GM19452 (cell line): ENCODE results near the gene KLHL26.
"Not testable (repeated sequence)": the region's sequence is repeated elsewhere in the genome, so short reads cannot be mapped to it uniquely, and the experiment has no call there.

ENCODE experiments used
- ATAC-seq: cut with Tn5 transposase; IDR thresholded peaks from one replicate; pipeline ENCODE4 v1.9.1; 2021; ENCODE audit not compliant: unreplicated experiment

Gene KLHL26, protein sequence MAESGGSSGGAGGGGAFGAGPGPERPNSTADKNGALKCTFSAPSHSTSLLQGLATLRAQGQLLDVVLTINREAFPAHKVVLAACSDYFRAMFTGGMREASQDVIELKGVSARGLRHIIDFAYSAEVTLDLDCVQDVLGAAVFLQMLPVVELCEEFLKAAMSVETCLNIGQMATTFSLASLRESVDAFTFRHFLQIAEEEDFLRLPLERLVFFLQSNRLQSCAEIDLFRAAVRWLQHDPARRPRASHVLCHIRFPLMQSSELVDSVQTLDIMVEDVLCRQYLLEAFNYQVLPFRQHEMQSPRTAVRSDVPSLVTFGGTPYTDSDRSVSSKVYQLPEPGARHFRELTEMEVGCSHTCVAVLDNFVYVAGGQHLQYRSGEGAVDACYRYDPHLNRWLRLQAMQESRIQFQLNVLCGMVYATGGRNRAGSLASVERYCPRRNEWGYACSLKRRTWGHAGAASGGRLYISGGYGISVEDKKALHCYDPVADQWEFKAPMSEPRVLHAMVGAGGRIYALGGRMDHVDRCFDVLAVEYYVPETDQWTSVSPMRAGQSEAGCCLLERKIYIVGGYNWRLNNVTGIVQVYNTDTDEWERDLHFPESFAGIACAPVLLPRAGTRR

DNA sequence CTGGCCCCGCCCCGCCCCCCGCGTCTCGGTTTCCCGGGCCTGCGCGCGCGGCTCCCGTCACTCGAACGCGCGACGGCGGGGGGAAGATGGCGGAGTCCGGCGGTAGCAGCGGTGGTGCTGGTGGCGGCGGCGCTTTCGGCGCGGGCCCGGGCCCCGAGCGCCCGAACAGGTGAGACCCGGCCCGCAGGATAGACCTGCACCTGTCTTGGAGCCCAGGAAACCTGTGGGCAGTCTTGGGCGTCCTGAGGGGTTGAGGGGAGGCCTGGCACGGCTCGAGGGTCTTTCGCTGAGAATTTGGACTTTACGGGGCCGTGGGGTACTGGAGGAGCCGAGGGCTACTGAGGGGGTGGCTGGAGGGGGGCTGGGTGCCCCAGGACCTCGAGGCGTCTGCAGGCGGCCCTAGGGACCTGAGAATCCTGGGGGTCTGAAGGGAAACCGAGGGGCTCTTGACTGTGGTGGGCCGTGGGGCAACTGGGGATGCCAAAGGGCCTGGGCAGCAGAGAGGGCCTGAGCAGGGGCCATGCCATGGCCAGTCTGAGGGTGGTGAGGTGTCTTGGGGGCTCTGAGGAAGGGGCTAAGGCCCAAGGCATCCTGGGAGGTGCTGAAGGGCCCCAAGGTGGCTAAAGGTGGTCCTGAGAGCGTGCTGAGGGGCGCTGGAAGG, at the start of gene KLHL26:
Gene KLHL26, plus strand, starts transcription at position 60 of the 661 bp plus-strand sequence. Its CDS starts 27 bp downstream, at position 87.
- ATAC-seq = no peak

DNA sequence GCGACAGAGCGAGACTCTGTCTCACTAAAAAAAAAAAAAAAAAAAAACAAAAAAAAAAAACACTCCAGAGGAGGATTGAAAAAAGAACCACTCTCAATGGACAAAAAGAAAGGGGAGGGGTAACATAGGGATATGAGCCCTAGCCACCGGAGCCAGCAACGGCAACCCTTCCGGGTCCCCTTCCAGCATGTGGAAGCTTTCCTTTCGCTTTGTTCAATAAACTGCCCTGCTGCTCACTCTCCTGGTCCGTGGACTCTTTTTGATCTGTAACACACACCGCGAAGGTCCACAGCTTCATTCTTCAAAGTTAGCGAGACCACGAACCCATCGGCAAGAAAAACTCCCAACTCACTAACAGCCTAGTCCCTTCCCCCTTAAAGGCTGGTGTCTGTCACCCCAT, 49.3 kb upstream of the KLHL26 start:
- no peak for ATAC-seq

DNA sequence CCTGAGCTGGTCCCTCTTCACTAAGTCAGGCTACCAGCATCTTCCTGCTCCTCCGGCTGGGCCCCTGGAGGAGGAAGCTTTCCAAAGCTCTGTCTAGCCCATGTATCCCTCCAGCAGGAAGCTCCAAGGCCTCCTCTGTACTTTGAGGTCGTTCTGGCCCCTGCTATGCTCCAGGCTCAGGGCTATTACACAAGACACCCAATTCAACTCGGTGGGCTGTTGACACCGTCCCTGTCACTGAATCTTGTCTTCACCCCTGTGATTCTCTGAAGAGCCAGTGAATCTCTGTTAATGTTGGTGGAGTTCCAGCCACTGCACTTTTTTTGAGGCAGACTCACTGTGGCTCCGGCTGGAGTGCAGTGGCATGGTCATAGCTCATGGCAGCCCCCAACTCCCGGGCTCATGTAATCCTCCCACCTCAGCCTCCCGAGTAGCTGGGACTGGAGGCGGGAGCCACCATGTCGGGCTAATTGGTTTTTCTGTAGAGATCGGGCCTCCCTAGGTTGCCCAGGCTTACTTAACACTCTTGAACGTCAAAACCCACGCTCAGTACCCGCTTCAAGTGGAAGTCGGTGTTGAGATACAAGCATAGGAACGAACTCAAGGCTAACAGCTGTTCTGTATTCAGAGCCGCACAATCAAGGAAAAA, 48.7 kb upstream of the KLHL26 start:
- ATAC-seq = no peak

DNA sequence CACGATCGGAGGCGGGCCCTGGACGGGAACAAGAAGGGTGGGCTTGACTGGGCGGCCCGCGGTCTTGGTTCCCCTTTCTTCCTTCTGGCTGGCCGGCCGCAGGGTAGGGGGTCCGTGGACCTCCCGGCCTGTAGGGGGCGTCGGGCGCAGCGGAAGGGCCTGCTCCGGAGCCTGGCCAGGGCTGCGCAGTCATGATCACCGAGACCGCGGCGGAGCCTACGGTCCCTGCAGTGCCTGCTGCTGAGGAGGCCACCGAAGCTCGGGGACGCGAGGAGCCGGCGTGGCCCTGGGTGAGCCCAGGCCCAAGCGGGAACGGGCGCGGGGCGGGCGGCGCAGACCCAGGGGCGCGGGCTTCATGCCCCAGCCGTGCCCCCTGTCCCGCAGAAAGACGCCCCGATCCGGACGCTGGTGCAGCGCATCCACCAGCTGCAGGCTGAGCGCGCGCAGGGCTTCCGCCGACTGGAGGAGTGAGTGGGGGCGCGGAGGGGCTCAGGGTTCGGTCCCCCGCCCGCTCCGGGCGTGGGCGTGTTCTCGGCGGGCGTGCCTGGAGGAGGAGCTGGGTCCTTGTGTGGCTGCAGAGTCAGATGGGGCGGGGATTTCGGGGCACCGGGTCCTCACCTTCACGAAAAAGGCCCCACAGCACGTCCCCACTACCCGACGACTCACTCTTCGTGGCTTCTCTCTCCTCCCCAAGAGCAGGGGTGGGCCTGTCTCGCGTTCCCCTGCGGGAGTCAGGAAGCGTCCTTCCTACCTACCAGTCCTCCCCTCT, 48.0 kb upstream of the KLHL26 start, which contains the start of gene REX1BD:
Gene REX1BD, plus strand, starts transcription at position 188 of the 769 bp plus-strand sequence. Its CDS starts 4 bp downstream, at position 192.
- peak; percentile 78 for ATAC-seq

DNA sequence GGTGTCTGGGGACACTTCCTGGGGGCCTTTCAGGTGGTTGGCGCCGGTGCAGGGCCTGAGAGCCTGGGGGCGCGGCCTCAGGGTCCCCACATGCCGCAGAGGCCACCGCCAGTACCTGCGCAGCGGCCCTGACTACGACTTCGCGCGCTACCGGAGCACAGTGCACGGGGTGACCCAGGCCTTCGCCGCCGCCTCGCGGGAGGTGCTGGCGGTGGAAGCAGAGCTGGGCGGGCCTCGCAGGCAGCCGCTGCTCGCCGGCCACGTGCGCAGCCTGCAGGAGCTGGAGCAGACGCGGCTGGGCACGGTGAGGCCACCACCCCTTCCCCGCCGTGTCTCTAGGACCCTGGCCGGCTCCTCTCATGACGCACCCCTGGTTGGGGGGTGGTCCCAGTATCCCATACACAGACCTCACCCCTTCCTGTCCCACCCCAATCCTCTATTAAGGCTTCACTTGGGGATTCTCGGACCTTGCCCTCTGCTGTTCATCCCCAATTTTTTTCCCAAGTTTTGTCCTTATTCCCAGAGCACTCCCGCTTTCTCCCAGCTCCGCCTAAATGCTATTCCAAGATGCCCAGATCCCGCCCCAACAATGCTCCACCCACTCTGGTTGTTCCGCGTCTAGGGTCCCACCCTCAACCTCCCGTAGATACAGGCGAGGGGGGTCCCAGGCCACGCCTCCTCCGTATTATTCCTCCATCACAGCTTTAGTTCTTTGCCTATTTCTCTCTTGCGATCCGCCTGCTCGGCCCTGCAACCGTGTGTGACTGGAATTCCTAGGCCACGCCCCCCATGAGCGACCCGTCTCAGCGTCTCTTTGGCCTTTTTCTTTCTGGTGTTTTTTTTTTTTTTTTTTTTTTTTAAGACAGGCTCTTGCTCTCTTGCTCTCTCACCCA, 47.2 kb upstream of the KLHL26 start:
- ATAC-seq = peak; percentile 41

DNA sequence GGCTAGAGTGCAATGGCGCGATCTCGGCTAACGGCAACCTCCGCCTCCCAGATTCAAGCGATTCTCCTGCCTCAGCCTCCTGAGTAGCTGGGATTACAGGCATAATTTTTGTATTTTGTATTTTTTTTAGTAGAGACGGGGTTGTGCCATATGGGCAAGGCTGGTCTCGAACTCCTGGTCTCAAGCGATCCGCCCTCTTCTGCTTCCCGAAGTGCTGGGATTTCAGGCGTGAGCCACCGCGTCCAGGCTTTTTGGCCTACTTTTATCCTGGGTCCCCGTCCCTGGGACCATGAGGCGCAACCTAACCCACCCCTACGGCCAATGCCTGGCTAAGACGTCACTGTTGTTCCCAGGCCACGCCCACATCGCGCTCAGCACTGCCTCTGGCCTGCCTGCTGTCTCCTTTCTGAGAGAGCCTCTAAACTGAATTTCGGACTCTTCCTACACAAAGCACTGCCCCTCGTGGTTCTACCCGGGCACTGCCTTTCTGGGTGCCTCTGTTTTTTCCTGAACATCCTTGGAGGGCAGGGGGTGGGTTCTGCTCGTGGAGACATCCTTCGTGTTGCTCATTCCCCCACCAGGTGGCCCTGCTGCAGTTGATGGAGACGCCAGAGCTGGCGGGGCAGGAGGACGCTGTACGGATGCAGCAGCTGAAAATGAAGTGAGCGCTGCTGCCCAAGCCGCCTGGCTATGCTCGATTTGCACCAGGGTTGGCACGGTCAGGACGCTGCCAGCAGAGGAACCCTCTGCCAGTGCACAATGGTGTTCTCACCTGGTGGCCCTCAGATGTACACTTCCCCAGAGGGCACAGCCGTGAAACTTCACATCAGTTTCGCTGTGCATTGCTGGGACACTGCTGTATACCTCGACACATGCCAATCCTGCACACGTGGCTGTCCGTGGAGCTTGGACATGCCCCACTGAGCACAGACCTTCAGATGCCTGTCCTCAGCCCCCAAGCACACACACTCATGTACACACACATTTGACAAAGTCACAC, 46.3 kb upstream of the KLHL26 start:
- no peak for ATAC-seq

DNA sequence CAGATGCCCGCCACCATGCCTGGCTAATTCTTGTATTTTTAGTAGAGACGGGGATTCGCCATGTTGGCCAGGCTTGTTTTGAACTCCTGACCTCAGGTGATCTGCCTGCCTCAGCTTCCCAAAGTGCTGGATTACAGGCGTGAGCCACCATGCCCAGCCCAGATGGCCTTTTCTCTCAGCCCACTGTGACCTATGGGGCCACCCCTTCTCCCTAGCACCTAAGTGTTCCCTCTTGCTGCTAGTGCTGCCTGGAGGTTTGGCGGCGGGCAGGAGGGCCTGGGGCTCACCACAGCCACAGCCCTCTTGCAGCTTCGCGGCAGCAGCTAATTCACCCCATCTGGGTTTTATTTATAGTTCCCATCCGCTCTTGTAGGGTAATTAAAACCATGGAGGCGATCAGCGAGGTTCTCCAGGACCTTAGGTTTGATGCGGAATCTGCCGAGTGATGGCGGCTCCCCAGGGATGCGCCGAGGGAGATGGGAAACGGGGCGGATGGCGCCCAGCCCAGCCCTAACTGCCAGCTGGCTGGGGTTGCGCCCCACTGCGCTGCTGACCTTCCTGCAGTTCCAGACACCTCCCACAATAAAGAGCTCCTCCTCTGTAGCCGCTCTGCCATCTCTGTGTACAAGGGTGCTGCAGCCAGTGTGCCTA, 45.0 kb upstream of the KLHL26 start:
- no peak for ATAC-seq

DNA sequence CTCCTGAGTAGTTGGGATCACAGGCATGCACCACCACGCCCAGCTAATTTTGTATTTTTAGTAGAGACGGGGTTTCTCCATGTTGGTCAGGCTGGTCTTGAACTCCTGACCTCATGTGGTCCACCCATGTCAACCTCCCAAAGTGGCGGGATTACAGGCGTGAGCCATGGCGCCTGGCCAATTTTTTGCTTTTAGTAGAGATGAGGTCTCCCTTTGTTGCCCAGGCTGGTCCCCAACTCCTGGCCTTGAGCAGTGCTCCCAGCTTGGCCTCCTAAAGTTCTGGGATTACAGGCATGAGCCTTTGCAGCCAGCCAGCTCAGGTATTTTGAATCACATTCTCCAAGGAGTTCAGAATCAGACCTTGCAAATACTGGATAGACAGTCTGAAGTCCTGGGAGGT, 44.1 kb upstream of the KLHL26 start:
- not testable (repeated sequence) for ATAC-seq

DNA sequence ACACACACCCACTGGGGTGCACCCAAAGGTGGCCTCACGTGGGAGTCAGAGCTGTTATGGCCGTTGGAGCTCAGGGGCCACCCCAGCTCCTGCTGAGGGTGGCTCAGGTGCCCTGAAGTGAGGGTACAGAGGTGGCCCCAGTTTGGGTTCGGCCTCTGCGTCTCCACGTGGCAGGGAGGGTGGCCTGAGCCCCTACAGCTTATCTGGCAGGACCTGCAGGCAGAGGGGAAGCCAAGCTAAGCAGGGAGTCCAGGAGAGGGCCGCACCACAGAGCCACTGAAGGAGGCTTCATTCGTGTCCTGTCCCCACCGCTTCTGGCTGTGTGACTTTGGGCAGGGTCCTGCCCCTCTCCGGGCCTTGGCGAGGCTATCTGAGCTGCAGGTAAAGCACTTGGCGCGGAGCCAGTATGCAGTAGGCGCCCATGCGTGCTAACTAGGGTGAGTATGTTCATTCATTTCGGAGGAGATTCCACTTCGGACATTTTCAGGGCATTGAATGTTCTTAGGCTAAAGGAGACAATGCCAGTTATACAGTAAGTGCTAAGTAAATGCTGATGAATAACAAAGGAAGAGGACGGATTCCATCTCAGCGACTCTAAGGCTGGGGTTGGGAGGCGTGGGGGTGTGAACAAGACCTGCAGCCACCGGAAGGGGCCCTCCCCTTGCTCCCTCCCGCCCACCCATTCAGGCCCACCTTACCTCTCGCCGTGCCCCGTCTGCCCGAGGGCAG, 43.3 kb upstream of the KLHL26 start:
- ATAC-seq = no peak

DNA sequence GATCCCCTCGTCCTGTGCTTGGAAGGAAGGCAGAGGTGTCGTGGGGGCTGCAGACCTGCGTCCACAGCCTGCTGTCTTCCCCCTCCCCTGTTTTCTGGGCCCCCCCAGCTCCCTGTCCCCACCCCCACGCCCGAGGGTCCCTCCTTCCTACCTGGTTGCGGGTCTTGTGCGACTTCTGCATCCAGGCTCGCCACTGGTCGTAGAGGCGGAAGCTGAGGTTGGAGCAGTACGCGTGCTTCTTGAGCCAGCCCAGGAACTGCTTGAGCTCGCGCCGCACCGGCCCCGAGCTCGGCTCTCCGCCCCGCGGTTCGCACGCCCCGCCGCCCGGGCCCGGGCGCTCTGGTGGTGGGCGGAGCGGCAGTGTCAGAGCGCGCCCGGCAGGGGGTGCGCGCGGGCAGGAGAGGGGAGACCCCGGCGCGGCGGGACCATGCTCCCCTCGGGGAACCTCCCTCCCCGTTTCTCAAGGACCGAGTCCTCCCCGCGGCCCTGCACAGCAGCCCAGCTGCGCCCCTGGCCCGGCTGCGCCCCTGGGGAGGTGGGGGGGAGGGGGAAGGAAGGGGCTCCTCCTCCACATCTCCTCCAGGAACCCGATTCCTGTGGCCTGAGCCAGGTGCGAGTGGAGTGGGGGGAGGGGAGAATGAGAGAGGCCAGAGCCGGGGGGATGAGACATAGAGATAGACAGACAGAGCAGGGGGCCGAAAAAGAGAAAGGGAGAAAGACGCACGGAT, 42.6 kb upstream of the KLHL26 start:
- no peak for ATAC-seq

DNA sequence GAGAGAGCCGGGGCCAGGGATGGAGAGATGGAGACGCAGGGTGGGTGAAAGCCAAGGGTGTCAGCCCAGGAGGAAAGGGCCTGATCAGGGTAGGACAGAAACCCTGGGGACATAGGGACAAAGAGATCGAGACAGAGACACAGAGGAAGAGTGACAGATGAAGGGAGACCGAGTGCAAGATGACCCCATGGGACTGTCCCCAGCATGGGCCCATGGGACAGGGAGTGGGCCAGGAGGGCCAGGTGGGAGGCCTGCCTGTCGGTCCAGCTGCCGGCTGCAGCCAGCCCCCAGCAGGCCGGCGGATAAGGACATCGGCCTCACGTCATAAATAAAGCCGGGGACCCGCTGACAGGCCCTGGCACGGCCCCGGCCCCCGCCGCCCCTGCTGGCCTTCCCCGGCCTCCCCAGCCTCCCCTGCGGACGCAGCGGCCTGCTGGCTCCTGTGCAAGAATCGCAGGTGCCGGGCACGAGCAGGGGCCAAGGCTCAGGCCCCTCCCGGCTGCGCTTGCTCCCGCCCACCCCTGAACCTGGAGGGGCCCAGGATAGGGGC, 41.9 kb upstream of the KLHL26 start:
- no peak for ATAC-seq

DNA sequence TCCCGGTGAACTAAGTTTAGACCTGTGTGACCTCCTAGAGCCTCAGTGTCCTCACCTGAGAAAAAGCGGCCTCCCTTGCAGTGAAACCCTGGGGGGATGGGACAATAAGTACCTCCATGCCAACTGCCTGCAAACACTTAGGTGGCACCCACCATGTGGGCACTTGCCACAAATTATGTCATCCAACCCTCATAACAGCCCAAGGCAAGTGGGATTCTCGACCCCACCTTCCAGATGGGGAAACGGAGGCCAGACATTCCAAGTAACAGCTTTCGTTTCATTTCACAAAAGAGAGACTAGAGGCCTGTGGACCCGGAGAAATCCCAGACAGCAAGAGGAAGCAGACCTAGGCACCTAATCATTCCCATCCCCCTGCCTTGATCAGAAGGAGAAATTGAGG, 41.4 kb upstream of the KLHL26 start:
- ATAC-seq = no peak

DNA sequence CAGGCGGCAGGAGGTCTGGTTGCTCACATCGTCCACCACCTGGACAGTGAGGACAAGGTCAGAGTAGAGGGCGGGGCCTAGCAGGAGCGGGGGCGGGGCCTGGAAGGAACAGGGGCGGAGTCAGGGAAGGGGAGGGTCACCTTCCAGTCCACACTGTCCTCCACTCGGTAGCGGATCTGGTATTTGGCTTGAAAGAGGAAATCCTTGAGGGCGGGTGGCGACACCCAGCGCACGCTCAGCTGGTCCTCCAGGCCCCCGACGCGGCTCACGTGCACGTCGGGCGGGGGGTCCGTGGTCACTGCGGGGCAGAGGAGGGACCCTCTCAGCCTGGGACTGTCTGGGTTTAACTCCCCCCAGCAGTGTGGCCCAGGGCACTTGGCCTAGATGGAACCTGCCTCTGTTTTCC, 40.1 kb upstream of the KLHL26 start:
- ATAC-seq = no peak

DNA sequence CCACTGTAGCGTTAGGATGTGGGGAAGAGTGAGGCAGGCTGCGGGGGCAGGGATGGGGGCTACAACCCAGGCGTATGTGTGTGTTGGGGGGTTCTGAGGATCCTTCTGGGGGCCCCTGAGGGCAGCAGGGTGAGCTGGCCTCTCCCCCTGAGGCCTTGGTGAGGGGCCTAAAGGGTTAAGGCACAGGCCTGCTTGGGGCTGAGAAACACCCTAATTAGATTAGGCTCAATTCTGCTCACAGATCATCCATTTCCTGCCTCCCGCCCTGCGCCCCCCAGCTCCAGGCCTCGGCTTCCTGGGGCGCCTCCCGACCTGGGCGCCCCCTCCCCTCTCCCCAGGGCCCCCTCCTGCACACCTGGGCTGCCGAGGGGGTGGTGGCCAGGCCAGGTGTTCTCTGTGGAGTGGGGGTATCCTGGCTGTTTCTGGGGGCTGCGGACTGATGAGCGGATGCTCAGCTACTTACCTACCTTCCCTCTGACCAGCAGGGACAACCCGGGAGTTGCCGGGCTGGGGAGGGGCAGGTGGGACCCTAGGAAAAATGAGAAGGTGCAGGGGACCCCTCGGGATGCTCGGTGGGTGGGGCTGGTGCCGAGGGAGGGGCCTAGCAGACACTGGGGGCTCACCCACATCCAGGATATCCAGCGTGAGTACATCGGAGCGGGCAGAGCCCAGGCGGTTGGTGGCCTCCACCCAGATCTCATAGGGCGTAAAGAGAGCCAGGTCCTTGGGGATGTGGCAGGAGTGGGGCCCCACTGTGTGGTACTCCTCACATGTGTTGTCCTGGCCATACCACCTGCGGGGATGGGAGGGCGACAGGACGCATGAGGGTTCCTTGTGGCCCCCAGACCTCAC, 38.8 kb upstream of the KLHL26 start:
- ATAC-seq = no peak

DNA sequence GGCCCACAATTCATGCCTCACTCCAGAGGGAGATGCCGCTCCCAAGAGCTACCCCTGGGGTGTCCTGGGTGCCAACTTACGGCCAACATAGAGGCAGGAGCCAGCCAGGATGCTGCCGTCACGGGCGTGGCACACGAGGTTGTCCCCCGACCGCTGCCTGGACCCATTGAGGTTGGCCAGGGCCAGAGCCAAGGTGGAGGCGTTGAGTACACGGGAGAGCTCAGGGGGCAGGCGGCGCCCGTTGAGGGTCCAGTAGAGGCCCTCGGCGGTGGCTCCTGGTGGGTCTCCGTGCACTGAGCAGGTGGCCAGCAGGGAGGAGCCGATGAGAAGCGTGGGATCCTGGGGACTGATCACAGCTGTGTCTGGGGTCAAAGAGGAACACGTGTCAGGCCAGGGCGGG, 37.3 kb upstream of the KLHL26 start:
- no peak for ATAC-seq
